Erythroblast (primary cell): ENCODE data around the gene FAM20C.

Experiments used
- DNase-seq, 2 experiments: peaks; one replicate each; lab custom pipeline; 2025; lab: John Stamatoyannopoulos, UW
- GATA1 ChIP-seq: IDR thresholded peaks from 2 replicates; pipeline ENCODE4 v1.6.1; 2011; ENCODE audit warnings: low read depth, mild to moderate bottlenecking, control low read depth, low read length, moderate library complexity
- POLR2A ChIP-seq: IDR thresholded peaks from 2 replicates; pipeline ENCODE4 v1.6.1; 2011; ENCODE audit warnings: mild to moderate bottlenecking, low read length

FAM20C gene

GRCh38 chr7:191981-192649 lies at the start of gene FAM20C:
FAM20C (plus strand) TSS chr7:192571; CDS start chr7:193200, 629 bp downstream.
- TF ChIP-seq GATA1 = no peak
- no peak for TF ChIP-seq POLR2A
- peak; percentile 25 to 46 for DNase-seq

GRCh38 chr7:143145-143751 lies 49.1 kb upstream of the FAM20C start:
- TF ChIP-seq POLR2A (no peak), GATA1 (no peak)
- DNase-seq = no peak

GRCh38 chr7:143811-144453 lies 48.4 kb upstream of the FAM20C start:
- TF ChIP-seq GATA1 (no peak), POLR2A (no peak)
- DNase-seq = no peak

GRCh38 chr7:144454-144826 lies 47.9 kb upstream of the FAM20C start:
- TF ChIP-seq POLR2A (no peak), GATA1 (no peak)

GRCh38 chr7:145863-146262 lies 46.5 kb upstream of the FAM20C start:
- no peak for DNase-seq

More at GRCh38 chr7:144454-144826, 47.9 kb upstream of the FAM20C start:
- DNase-seq = no peak

GRCh38 chr7:148543-148931 lies 43.8 kb upstream of the FAM20C start:
- TF ChIP-seq GATA1 = no peak

More at GRCh38 chr7:145863-146262, 46.5 kb upstream of the FAM20C start:
- TF ChIP-seq POLR2A (no peak), GATA1 (no peak)

GRCh38 chr7:148932-149790 lies 43.2 kb upstream of the FAM20C start:
- TF ChIP-seq POLR2A (peak; percentile 94), GATA1 (no peak)
- DNase-seq = peak; percentile 97 to 99

More at GRCh38 chr7:148543-148931, 43.8 kb upstream of the FAM20C start:
- peak in 1 of 2 experiments; percentile 33 for DNase-seq

GRCh38 chr7:149791-150636 lies 42.4 kb upstream of the FAM20C start:
- TF ChIP-seq POLR2A (no peak), GATA1 (no peak)
- DNase-seq = peak; percentile 67 to 73

GRCh38 chr7:150811-151221 lies 41.6 kb upstream of the FAM20C start:
- no peak for DNase-seq
- TF ChIP-seq POLR2A (no peak), GATA1 (no peak)

- no peak for TF ChIP-seq POLR2A
- no peak for TF ChIP-seq GATA1
- no peak for DNase-seq
These were observed 40.9 kb upstream of the FAM20C start for GRCh38 chr7:151346-152050.

GRCh38 chr7:152702-153391 lies 39.5 kb upstream of the FAM20C start:
- no peak for TF ChIP-seq POLR2A
- TF ChIP-seq GATA1 = no peak
- DNase-seq = no peak
